ENCODE data around the gene UCK2.
A peak's percentile ranks its signal among the peaks of the same experiment; 100 is the strongest.

UCK2 gene

DNA sequence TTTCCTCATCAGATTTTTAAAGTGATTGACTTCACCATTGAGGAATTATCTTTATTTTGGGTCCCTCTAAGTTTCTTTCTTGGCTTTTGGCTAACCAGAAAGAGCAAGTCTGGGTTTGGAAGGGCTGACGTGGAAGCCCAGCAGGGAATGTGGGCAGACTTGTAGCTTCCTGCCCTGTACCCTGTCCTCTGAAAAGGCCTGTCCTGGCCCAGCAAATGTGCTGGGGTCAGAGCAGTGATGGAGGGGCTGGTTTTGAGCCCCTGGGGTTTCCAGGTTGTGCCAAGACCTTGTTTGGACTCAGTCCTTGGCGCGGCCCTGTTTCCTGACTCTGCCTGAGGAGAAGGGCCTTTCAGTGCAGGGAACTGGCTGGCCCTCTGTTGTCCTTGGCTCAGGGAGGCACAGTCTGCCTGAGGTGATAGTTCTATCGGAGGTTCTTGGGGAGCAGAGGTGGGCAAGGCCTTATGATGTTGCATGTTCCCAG, 72.1 kb downstream of the UCK2 start:
- no peak for DNase-seq (ENCODE audit: low read depth in 3 of 3)

GRCh38 chr1:165900576-165901380, 73.4 kb downstream of the UCK2 start:
- DNase-seq (ENCODE audit: low read depth in 3 of 3) = no peak

DNA sequence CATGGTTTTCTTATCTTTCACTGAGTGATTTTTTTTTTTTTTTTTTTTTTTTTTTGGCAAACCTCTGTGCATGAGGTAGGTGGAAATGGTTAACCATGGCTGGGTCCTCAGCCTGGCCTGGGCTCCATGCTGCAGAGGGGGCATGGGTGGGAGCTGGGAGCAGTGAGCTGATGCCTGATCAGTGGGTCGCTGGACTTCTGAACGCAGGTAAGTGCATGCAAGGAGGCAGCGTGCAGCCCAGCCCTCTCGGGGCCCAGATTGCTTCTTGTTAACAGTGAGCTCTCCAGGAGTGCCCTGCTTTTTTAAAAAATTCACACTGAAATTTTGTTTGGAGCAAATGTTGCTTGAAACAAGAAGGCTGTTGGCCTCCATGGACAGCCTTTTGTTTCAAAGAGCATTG, 75.2 kb downstream of the UCK2 start:
- DNase-seq (ENCODE audit: low read depth in 3 of 3) = no peak

GRCh38 chr1:165903672-165904071, 76.3 kb downstream of the UCK2 start:
- DNase-seq (ENCODE audit: low read depth in 3 of 3) = no peak

DNA sequence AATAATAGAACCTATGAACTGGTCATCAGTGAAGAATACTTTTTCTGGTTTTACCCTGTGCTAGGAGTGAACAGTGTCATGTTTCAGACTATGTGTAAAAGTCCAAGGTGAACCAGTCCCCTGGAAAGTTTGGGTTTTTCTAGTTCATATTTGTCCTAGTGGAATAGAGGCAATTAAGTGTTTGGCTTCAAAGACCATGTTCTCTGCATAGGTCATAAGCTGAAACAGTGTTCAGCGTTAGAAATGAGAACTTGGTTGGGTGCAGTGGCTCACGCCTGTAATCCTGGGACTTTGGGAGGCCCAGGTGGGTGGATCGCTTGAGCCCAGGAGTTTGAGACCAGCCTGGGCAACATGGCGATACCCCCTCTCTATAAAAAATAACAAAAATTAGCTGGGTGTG, 77.5 kb downstream of the UCK2 start:
- no peak for DNase-seq (ENCODE audit: low read depth in 3 of 3)

DNA sequence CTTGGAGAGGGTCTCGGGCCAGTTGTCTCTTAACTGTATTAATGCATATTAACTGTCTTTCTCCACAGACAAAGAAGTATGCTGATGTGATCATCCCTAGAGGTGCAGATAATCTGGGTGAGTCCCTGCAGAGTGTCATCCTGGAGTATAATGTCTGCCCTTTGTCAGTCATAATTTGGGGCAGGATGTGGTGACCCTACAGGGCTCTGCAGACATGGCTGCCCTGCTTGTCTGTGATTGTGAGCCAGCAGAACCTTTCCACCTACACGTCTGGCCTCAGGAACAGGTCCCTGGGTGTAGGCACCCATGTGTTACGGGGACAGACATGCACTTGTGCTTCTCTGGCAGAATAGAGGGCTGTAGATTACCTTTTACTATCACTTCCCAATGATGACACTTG, 78.4 kb downstream of the UCK2 start:
- no peak for DNase-seq (ENCODE audit: low read depth in 3 of 3)

- no peak for DNase-seq (ENCODE audit: low read depth in 3 of 3)
Observed at GRCh38 chr1:165907256-165907857, 79.9 kb downstream of the UCK2 start.

DNA sequence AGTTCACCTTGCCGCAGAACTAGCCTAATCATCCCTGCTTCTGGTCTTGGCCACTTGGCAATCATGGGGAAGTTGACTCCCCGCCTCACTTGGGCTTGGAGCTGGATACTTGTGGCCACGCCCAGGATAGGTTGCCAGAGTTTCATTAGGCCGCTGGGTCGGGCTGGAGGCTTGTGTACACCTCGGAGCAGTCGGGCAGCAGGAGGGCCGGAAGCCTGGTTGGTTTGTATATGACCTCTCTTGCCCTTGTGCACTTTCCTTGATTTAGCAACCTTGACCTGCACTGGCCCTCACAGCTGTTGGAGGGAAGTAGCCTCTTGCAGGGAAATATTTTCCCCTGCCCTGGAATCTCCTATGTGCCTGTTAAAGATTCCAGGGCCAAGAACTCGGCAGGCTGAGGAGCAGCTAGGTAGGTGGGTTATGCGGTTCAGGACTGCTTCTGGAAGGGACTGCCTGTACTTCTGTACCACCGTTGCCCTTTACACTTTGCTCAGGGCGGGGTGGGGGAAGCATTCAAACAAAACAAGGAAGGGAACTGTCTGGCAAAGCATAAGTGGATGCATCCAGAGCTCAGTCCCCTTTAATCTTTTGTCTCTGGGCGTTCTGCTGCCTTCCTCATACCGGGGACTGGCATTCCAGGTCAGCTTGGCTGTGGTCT, 83.5 kb downstream of the UCK2 start:
- DNase-seq (ENCODE audit: low read depth in 3 of 3) = no peak

GRCh38 chr1:165911609-165912281, 84.3 kb downstream of the UCK2 start:
- DNase-seq (ENCODE audit: low read depth in 3 of 3) = no peak

GRCh38 chr1:165912638-165913037, 85.2 kb downstream of the UCK2 start:
- no peak for DNase-seq (ENCODE audit: low read depth in 3 of 3)

DNA sequence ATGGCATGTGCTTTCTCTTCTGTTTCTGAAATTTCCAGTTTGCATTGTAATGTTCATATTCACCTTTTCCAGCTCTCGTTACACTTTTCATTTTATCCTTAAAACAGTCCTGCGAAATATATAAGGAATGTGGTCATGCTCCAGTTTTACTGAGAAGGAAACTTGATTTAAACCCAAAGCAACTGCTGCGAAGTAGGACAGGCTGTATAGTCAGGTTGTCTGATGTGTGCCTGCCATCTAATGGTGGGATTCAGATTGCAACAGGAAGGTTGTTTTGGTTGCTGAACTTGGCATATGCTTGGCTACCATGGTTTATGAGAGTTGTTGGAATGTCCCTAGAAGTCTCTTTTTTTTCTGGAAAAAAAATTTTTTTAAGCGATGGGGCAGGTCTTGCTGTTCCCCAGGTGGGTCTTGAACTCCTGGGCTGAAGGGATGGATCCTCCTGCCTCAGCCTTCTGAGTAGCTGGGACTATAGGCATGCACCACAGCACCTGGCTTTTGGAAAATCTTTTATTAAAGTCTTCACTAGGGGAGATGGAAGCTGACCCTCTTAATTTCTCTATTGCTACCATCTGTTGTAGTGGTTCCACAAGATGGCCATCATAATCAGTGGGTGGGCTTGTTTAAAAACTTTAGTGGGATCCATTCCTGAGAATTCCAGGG, 86.9 kb downstream of the UCK2 start:
- DNase-seq (ENCODE audit: low read depth in 3 of 3) = peak; percentile 22 to 46 (median 44)

GRCh38 chr1:165915480-165915879, 88.1 kb downstream of the UCK2 start:
- no peak for DNase-seq (ENCODE audit: low read depth in 3 of 3)

DNA sequence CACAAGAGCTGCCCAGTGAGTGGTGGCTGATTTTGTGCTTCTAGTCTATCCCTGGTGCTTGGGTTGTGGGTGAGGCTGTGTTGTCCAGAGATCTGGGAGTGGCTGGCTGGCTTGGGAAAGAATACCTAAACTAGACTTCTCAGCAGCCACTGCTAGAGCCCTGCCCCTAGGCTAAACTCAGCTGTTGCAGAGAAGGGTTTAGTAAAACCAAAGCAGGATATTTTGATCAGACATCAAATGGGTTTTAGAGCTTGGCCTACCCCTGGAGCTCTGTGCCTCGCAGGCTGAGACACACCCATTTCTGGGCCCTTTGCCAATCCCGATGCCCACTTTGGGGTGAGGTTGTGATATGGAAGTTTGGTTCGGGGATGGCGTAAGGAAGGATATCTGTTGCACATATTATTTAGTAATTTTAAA, 88.5 kb downstream of the UCK2 start:
- no peak for DNase-seq (ENCODE audit: low read depth in 3 of 3)

DNA sequence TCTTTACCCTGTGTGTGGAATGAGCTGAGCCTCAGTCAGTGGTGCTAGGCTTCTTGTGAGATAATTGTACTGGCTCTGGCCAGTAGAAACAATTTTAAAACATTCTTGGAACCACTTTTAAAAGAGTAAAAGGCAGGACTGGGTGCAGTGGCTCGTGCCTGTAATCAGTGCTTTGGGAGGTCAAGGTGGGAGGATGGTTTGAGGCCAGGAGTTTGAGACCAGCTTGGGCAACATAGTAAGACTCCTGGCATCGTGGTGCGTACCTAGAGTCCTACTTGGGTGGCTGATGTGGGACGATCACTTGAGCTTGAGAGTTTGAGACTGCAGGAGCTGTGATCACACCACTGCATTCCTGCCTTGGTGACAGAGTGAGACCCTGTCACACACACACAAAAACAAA, 89.8 kb downstream of the UCK2 start:
- no peak for DNase-seq (ENCODE audit: low read depth in 3 of 3)

DNA sequence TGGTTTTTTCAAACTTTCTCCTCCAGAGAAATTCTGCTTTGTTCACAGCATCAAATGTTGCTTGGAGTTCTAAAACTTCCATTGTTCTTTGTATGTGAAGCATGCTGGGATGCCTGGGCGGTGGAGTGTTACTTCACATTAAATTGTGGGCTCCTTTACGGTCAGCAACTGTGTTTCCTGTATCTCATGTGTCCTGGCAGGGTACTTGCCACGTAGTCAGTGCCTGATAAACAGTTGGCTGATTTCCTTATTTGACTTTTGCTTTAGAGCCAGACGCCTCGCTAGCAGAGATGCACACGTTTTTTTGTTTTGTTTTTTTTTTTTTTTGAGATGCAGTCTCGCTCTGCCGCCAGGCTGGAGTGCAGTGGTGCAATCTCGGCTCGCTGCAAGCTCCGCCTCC, 96.7 kb downstream of the UCK2 start:
- no peak for DNase-seq (ENCODE audit: low read depth in 3 of 3)

GRCh38 chr1:165925498-165926079, 98.2 kb downstream of the UCK2 start:
- DNase-seq (ENCODE audit: low read depth in 3 of 3) = no peak

DNA sequence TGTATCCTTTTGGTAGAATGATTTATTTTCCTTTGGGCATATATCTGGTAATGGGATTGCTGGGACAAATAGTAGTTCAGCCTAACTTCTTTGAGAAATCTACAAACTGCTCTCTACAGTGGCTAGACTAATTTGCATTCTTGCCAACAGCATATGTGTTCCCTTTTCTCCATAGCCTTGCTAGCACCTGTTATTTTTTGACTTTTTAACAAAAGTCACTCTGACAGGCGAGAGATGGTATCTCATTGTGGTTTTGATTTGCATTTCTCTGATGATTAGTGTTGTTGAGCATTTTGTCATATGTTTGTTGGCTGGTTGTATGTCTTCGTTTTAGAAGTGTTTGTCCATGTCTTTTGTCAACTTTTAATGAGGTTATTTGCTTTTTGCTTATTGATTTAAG, 99.8 kb downstream of the UCK2 start:
- DNase-seq (ENCODE audit: low read depth in 3 of 3) = no peak

GRCh38 chr1:165928075-165928731, 100.8 kb downstream of the UCK2 start:
- peak; percentile 7 to 36 (median 10) for DNase-seq (ENCODE audit: low read depth in 3 of 3)

DNA sequence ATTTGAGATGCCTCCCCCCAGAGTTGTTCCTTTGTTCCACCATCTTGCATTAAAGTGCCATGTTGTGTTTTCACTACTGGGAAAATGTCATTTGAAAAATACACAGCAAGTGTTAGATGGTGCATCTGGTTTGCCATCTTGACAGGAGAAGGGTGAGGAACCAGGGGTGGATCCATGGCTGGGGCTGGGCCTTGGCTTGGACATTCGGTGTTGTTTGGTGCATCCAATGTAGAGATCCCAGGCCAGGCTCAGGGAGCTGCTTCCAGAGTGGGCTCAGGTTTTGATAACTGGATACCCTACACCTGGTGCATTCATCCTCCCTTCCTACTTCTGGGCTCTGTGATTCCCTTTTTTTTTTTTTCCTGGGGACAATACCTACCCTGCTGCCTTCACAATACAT, 103.5 kb downstream of the UCK2 start:
- no peak for DNase-seq (ENCODE audit: low read depth in 3 of 3)

DNA sequence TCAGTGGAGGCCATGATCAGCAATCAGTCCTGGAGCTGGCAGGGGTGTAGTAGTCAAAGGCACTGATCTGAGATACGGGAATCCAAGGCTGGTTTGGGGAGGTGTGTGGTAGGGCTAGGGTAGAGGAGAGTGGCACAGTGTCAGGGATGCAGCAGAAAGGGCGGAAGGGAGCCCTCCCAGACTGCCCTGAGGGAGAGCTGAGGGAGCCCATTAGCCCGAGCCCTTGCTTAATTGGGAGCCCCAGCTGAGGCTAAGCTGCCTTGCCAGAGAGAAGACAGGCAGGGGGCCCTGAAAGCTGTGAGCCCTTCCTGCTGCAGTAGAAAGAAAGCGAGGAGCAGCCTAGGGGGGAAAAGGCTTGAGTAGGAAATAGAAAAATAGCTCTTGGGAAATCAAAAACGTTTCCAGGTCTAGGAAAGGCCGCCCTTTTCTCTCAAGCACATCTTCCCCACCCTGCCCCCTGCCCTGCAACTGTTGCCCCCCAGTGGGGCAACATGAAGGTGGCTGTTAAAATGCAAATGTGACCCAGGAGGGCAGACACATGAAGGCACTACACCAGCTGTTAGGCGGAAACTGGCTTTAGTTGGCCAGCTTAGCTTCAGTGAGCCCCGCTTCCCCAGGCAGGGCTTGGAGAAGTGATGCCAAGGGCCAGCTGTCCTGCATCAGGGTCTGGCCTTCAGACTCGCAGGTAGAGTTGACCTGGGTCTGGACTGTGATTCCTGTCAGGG, 106.2 kb downstream of the UCK2 start:
- DNase-seq (ENCODE audit: low read depth in 3 of 3) = no peak

Data from stimulated activated CD4-positive, alpha-beta T cell treated with anti-CD3 and anti-CD28 coated beads, TNF-alpha, amount 100 ng/mL, for 24 hours (primary cell).